IPS DF 6.9 (cell line): ENCODE data around the gene OPCML.
A peak's percentile ranks its signal among the peaks of the same experiment; 100 is the strongest.

Experiments
- DNase-seq: peaks from one replicate; pipeline ENCODE4 v3.0.0-alpha.2; 2013; ENCODE audit warnings: low read depth, low spot score
- H3K27ac ChIP-seq: one replicate; pipeline ENCODE4 v1.5.1; 2013; ENCODE audit warnings: low read length, control low read depth
- H3K27me3 ChIP-seq: 2 replicates; pipeline ENCODE4 v1.6.1; 2013; ENCODE audit warnings: mild to moderate bottlenecking, low read length; ENCODE audit not compliant: control insufficient read depth, insufficient read depth
- H3K36me3 ChIP-seq: 2 replicates; pipeline ENCODE4 v1.6.1; 2013; ENCODE audit warnings: low read length; ENCODE audit not compliant: control insufficient read depth, insufficient read depth
- H3K4me1 ChIP-seq: 2 replicates; pipeline ENCODE4 v1.6.1; 2013; ENCODE audit warnings: low read length; ENCODE audit not compliant: control insufficient read depth, insufficient read depth
- H3K4me3 ChIP-seq: 2 replicates; pipeline ENCODE4 v1.5.1; 2013; ENCODE audit warnings: mild to moderate bottlenecking, low read length
- H3K9me3 ChIP-seq: 2 replicates; pipeline ENCODE4 v1.6.1; 2013; ENCODE audit warnings: low read length, inconsistent platforms; ENCODE audit not compliant: control insufficient read depth, insufficient read depth
- WGBS: extraction: QIAGEN DNeasy Blood & Tissue Kit; methylation state at CpG from one replicate; pipeline ENCODE4 v1.1.7; 2013; ENCODE audit warnings: mixed read lengths, missing lambda C conversion rate; ENCODE audit not compliant: insufficient read length, insufficient coverage; 5-methylcytosine and 5-hydroxymethylcytosine counted together

Gene OPCML

DNA sequence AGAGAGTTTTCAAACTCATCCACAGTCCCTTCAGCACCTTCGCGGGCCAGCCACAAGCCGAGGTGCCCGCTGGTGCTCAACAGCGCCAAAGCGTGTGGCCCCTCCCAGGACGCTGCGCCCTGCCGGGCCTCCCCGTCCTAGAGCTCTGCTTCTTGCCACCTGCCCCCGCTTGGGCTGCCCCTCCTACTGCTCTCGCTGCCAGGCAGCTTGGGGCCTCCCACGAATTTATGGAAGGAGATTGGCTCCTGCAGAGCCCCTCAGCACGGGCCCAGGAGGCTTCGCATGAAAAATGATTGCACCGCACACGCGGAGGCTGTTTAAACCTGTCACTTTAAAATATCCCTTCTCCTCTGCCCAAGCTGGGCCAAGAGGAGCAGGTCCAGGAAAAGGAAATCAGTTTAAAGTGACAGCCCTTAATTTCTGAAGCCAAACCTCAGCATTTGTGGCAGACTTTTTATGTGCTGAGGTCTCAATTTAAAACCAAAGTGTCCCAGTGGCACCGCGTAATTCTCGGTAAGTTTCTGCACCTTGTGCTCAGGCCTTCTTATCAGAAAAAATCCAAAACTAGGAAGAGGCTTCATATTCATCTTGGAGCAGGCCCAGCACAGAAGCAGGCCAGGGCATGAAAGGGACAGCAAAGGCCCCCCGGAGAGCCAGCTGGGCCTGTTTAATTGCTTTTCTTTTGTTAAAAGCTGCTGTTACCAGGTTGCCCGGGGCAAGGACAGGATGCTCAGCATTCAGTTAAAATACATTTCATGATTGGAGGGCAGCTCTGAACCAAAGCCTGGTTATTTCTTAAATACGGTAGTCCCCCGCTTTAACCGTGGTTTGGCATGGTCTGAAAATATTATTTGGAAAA is 303.6 kb downstream of the OPCML start:
- Histone ChIP-seq H3K9me3 (no peaks in the 10 kb centered on the region), H3K4me3 (no peak overlapping the region), H3K27me3 (no peaks in the 10 kb centered on the region), H3K27ac (no peak overlapping the region), H3K36me3 (no peaks in the 10 kb centered on the region), H3K4me1 (peaks cover 5% of the 10 kb centered on the region)
- no CpG with 5 or more reads among the region's 26 CpGs for WGBS
- DNase-seq, result peak; percentile 48

DNA sequence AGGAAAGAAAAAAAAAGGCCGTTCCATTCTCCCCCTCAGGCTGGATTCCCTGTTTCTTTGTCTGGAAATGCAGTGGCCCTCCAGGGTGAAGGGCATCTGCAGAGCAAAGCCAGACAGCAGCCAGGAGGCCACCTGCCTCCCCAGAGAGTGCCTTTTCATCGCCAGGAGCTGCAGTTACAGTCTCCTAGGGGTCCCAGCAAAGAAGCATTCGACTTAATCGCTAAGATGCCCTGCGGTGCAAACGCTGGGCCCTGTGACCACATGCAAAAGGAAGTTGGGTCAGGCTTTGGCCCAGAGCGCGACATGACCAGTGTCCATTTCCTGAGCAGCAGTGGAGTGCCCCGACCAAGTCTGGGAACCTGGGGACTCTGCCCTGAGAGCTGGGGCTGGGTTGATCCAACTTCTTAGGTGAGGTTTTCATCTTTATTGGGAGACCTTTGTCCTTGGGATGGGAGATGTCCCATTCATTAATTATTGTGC is 304.6 kb downstream of the OPCML start:
- WGBS, result no CpG with 5 or more reads among the region's 9 CpGs
- Histone ChIP-seq H3K4me3 (no peak overlapping the region), H3K27me3 (no peaks in the 10 kb centered on the region), H3K36me3 (no peaks in the 10 kb centered on the region), H3K27ac (no peak overlapping the region), H3K4me1 (peaks cover 5% of the 10 kb centered on the region), H3K9me3 (no peaks in the 10 kb centered on the region)
- DNase-seq, result no peak

GRCh38 chr11:133224271-133224670 is 308.0 kb downstream of the OPCML start:
- no peaks in the 10 kb centered on the region for H3K27me3 ChIP-seq
- peaks cover 5% of the 10 kb centered on the region for H3K4me1 ChIP-seq
- H3K9me3 ChIP-seq, result no peaks in the 10 kb centered on the region
- no peak overlapping the region for H3K27ac ChIP-seq
- no peak for DNase-seq
- no peak overlapping the region for H3K4me3 ChIP-seq
- no CpG with 5 or more reads among the region's 5 CpGs for WGBS
- no peaks in the 10 kb centered on the region for H3K36me3 ChIP-seq

DNA sequence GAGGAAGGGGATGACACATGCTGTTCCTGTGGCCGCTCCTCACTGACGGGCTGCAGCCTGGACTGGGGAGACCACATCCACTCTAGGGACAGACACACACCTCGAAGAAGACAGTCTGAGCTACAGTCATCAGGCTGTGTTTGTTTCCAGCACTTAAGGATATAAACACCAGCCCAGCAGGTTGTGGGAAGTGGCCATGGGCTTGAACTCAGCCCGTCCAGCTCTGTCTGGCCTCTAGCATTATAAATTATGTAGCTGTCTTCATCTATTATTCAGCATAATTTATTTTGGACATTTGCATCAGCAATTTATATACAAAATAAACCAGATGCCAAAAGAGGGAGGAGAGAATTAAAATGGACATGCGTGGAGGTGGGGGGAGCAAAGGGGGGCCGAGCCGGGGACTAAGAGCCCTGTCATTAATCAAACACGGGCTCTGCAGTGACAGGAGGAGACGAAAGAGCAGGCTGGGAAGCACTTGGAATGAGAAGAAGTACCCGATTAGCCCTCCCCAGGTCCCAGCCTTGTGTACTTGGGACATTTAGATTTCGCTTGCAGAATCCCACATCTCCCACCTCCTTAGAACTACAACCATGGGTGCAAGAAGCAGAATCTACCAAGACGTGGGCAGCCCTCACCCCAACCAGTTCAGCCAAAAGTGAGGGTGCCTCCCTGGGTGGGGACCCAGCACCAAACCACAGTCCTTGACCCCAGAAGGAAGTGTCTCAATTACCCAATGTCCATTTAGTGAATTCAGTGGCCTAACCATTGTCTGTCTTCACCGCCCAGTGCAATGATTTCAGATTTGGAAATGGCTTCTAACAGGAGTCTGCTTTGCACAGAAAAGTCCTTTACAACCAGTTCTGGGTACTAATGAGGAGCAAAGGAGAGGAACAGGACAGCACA is 309.6 kb downstream of the OPCML start:
- no peaks in the 10 kb centered on the region for H3K9me3 ChIP-seq
- WGBS, result no CpG with 5 or more reads among the region's 13 CpGs
- H3K4me1 ChIP-seq, result no peaks in the 10 kb centered on the region
- DNase-seq, result no peak
- H3K27me3 ChIP-seq, result no peaks in the 10 kb centered on the region
- H3K4me3 ChIP-seq, result no peak overlapping the region
- no peaks in the 10 kb centered on the region for H3K36me3 ChIP-seq
- no peak overlapping the region for H3K27ac ChIP-seq

GRCh38 chr11:133219543-133219942 is 312.8 kb downstream of the OPCML start:
- no CpG with 5 or more reads among the region's 4 CpGs for WGBS
- Histone ChIP-seq H3K27ac (no peak overlapping the region), H3K27me3 (no peaks in the 10 kb centered on the region), H3K9me3 (no peaks in the 10 kb centered on the region), H3K36me3 (no peaks in the 10 kb centered on the region), H3K4me3 (no peak overlapping the region), H3K4me1 (0 out of 2 replicates have a peak, but pooled peaks cover 2% of the 10 kb centered on the region)
- no peak for DNase-seq

DNA sequence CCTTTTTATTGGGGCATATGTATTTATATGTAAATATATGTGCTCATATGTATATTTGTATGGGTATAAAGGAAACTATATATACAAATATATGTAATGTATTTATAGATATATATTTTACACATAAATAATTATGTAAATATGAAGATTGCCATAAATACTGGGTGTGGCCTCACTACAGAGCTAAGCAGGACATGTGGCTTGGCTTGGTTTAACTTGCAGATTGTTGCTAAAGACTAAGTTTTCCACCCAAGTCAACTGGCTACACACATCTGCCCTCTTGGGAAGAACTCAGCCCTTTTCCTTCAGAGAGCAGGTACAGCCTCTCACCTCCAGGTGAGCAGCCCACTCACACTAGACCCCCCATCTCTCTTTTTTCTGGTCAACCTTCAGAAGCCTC is 315.5 kb downstream of the OPCML start:
- no peak overlapping the region for H3K4me3 ChIP-seq
- H3K27ac ChIP-seq, result no peak overlapping the region
- no peak for DNase-seq
- H3K27me3 ChIP-seq, result no peaks in the 10 kb centered on the region
- H3K9me3 ChIP-seq, result no peaks in the 10 kb centered on the region
- H3K36me3 ChIP-seq, result no peaks in the 10 kb centered on the region
- 0 out of 2 replicates have a peak, but pooled peaks cover 2% of the 10 kb centered on the region for H3K4me1 ChIP-seq

- Histone ChIP-seq H3K4me3 (no peak overlapping the region), H3K9me3 (no peaks in the 10 kb centered on the region), H3K36me3 (no peaks in the 10 kb centered on the region), H3K27me3 (no peaks in the 10 kb centered on the region), H3K27ac (no peak overlapping the region), H3K4me1 (0 out of 2 replicates have a peak, but pooled peaks cover 2% of the 10 kb centered on the region)
- no peak for DNase-seq
- no CpG with 5 or more reads among the region's 10 CpGs for WGBS
Observed at GRCh38 chr11:133215596-133216230, 316.6 kb downstream of the OPCML start.

DNA sequence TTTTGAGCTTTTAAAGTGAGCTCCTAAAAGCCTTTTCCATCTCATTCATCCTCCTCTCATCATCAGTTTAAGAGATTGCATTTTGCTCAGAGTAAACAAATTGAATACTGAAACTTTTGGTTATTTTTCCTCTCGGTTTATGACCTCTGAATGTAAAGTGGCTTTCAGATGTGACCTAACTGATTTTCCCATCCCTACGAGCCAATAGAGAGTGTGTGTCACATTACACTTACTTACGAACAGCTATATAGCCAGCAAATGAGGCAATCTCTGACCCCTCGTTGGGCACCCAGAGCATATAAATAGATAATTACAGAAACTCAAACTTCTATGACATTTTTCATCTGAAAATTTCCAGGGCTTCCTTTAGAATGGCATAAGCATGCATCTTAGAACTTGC is 317.7 kb downstream of the OPCML start:
- no peak for DNase-seq
- Histone ChIP-seq H3K4me3 (no peak overlapping the region), H3K36me3 (no peaks in the 10 kb centered on the region), H3K9me3 (no peaks in the 10 kb centered on the region), H3K27ac (no peak overlapping the region), H3K4me1 (0 out of 2 replicates have a peak, but pooled peaks cover 2% of the 10 kb centered on the region), H3K27me3 (no peaks in the 10 kb centered on the region)
- WGBS, result no CpG with 5 or more reads among the region's 4 CpGs

DNA sequence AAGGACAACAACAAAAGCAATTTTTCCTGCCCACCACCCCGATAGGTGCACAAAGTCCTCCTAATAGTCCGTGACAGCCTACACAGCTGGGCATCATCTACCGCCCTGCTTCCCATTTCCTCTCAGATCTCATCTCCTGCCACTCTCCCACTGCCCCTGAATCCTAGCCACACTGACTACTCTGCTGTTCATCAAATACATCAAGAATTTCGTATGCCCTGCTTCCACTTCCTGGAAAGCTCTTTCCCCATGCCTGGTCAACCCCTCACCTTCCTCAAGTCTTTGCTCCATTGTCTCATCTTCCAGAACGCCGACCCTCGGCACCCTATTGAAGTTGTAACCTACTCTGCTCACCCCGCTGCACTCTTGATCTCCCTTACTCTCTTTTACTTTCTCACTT is 320.1 kb downstream of the OPCML start:
- Histone ChIP-seq H3K4me3 (no peak overlapping the region), H3K9me3 (no peaks in the 10 kb centered on the region), H3K27me3 (no peaks in the 10 kb centered on the region), H3K27ac (no peak overlapping the region), H3K4me1 (0 out of 2 replicates have a peak, but pooled peaks cover 2% of the 10 kb centered on the region), H3K36me3 (no peaks in the 10 kb centered on the region)
- WGBS, result no CpG with 5 or more reads among the region's 8 CpGs
- no peak for DNase-seq

GRCh38 chr11:133207995-133208394 is 324.3 kb downstream of the OPCML start:
- Histone ChIP-seq H3K27ac (no peak overlapping the region), H3K9me3 (no peaks in the 10 kb centered on the region), H3K27me3 (no peaks in the 10 kb centered on the region), H3K4me3 (no peak overlapping the region), H3K4me1 (no peaks in the 10 kb centered on the region), H3K36me3 (no peaks in the 10 kb centered on the region)
- no CpG with 5 or more reads among the region's 5 CpGs for WGBS
- DNase-seq, result no peak
